Testis (tissue), 2 donors: ENCODE data around the gene LYRM4.

Experiments used
- CTCF ChIP-seq, 3 experiments: fragments of 450-650 bp in 2 of 3; fragments of 200-600 bp in 1 of 3; sonication (generic) in 1 of 3; IDR thresholded peaks; one replicate each; pipeline ENCODE4 v1.5.1; 2016 to 2019; ENCODE audit warnings: antibody characterized with exemption in 3 of 3, mild to moderate bottlenecking in 2 of 3, moderate library complexity in 1 of 3
- POLR2A ChIP-seq: fragments of 450-650 bp; IDR thresholded peaks from one replicate; pipeline ENCODE4 v1.6.1; 2017; ENCODE audit warnings: antibody characterized with exemption, mild to moderate bottlenecking, moderate library complexity

GRCh38 chr6:5257400-5257799, 3.4 kb downstream of the LYRM4 start:
- no peak for TF ChIP-seq CTCF (IDR thresholded peaks at IDR 0.05)
- TF ChIP-seq POLR2A = no peak
